Measurements from ENCODE around the gene SYNE1. TPM values are rescaled to one million over a fixed set of nuclear protein-coding genes. Genes with fewer than 3 reads are reported as not detected.

The SYNE1 gene
- total and polyA plus RNA-seq, 2 experiments from 2014 or later = 17.6 to 59.9 TPM

DNA sequence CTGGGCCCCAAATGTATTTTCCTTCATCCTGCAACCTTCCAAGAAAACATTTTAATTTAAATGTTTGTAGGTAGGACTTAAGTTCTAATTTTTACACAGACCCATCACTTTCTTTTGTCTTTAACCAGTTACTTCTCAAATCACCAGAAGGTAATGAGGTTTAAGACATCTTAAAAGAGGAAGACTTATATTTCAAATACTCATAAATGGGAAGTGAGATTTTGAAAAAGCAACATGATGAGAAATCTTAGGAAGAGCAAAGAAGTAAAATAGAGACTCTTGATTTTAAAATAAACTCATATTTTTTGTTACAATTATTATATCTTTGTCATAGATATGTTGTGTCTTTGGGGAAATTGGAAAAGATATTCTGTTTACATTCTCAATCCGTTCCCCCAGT is 82.3 kb downstream of the SYNE1 start:
- DNase-seq (ENCODE audit: low spot score) = no peak
- no peaks in the 10 kb centered on the region for H3K36me3 ChIP-seq (replicated peaks; ENCODE audit: insufficient read depth, low read depth)
- H3K4me3 ChIP-seq = no peak overlapping the region
- H3K27ac ChIP-seq = no peak overlapping the region
- no peaks in the 10 kb centered on the region for H3K79me2 ChIP-seq
- no peak overlapping the region for H3K4me2 ChIP-seq
- no peaks in the 10 kb centered on the region for H3K9me3 ChIP-seq (ENCODE audit: low read depth)
- no peak overlapping the region for H2AFZ ChIP-seq
- TF ChIP-seq EZH2 (IDR thresholded peaks at IDR 0.05; ENCODE audit: borderline replicate concordance) (no peak), EZH2phosphoT487 (IDR thresholded peaks at IDR 0.05; ENCODE audit: low read depth, severe bottlenecking, unreplicated experiment) (no peak), CTCF (IDR thresholded peaks at IDR 0.05; ENCODE audit: poor library complexity) (no peak)
- peaks cover 3% of the 10 kb centered on the region for H3K27me3 ChIP-seq
- H3K4me1 ChIP-seq (ENCODE audit: insufficient read depth) = no peaks in the 10 kb centered on the region
- no peaks in the 10 kb centered on the region for H3K9me2 ChIP-seq (replicated peaks; ENCODE audit: insufficient read depth)
- 86% methylated on average over 1 of the region's 1 CpG for WGBS (ENCODE audit: low lambda C conversion rate, missing lambda C conversion rate)
- H4K20me1 ChIP-seq (ENCODE audit: insufficient read depth, poor library complexity, severe bottlenecking) = no peaks in the 10 kb centered on the region

DNA sequence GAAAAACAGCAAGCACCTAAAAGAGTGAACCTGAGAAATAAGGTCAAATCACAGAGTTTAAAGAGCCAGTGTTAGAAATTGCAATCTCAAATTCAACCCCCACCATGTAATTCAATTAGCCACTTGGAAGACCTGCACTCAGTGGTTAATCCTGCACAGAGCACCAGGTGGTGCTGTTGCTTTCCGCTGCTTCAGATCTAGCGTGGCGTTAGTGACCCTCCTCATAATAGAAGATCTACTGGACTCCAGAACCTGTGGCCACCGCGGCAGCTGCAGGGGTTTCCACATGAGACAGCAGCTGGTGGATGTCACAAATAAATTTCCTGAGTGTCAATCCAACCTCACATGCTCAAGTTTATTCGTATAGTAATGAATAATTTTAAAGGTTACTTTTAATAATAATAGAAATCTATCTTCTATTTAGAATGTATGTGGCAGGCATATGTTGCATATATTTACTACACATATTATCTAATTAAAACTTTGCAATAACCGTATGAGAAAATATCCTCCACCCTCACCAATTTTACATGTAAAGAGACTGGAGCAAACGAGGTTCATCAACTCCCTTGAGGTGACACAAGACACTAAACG is 84.4 kb downstream of the SYNE1 start:
- no peaks in the 10 kb centered on the region for H3K9me3 ChIP-seq (ENCODE audit: low read depth)
- H2AFZ ChIP-seq = no peak overlapping the region
- no peaks in the 10 kb centered on the region for H3K36me3 ChIP-seq (replicated peaks; ENCODE audit: insufficient read depth, low read depth)
- DNase-seq (ENCODE audit: low spot score) = peak; percentile 73
- no peak overlapping the region for H3K27ac ChIP-seq
- no peaks in the 10 kb centered on the region for H3K4me1 ChIP-seq (ENCODE audit: insufficient read depth)
- TF ChIP-seq EZH2phosphoT487 (IDR thresholded peaks at IDR 0.05; ENCODE audit: low read depth, severe bottlenecking, unreplicated experiment) (no peak), CTCF (IDR thresholded peaks at IDR 0.05; ENCODE audit: poor library complexity) (peak; percentile 87)
- no peaks in the 10 kb centered on the region for H3K9me2 ChIP-seq (replicated peaks; ENCODE audit: insufficient read depth)
- no peaks in the 10 kb centered on the region for H4K20me1 ChIP-seq (ENCODE audit: insufficient read depth, poor library complexity, severe bottlenecking)
- H3K27me3 ChIP-seq = peaks cover 3% of the 10 kb centered on the region
- no peaks in the 10 kb centered on the region for H3K79me2 ChIP-seq
- no peak overlapping the region for H3K4me2 ChIP-seq
- WGBS (ENCODE audit: low lambda C conversion rate, missing lambda C conversion rate) = 34% methylated on average over 9 of the region's 9 CpGs
- no peak overlapping the region for H3K4me3 ChIP-seq

- no peaks in the 10 kb centered on the region for H3K27me3 ChIP-seq
- no peak overlapping the region for H3K27ac ChIP-seq
- no peak overlapping the region for H2AFZ ChIP-seq
- 85% methylated on average over 2 of the region's 2 CpGs for WGBS (ENCODE audit: low lambda C conversion rate, missing lambda C conversion rate)
- no peaks in the 10 kb centered on the region for H4K20me1 ChIP-seq (ENCODE audit: insufficient read depth, poor library complexity, severe bottlenecking)
- no peaks in the 10 kb centered on the region for H3K79me2 ChIP-seq
- no peaks in the 10 kb centered on the region for H3K36me3 ChIP-seq (replicated peaks; ENCODE audit: insufficient read depth, low read depth)
- H3K4me3 ChIP-seq = no peak overlapping the region
- no peaks in the 10 kb centered on the region for H3K9me3 ChIP-seq (ENCODE audit: low read depth)
- H3K4me1 ChIP-seq (ENCODE audit: insufficient read depth) = no peaks in the 10 kb centered on the region
- H3K9me2 ChIP-seq (replicated peaks; ENCODE audit: insufficient read depth) = no peaks in the 10 kb centered on the region
- DNase-seq (ENCODE audit: low spot score) = no peak
- TF ChIP-seq CTCF (IDR thresholded peaks at IDR 0.05; ENCODE audit: poor library complexity) = no peak
- no peak for TF ChIP-seq EZH2 (IDR thresholded peaks at IDR 0.05; ENCODE audit: borderline replicate concordance)
- TF ChIP-seq EZH2phosphoT487 (IDR thresholded peaks at IDR 0.05; ENCODE audit: low read depth, severe bottlenecking, unreplicated experiment) = no peak
- H3K4me2 ChIP-seq = no peak overlapping the region
Observed at GRCh38 chr6:152543519-152543918, 93.6 kb downstream of the SYNE1 start.
